Measurements from ENCODE around the gene MOK.
"Not testable (repeated sequence)": the region's sequence is repeated elsewhere in the genome, so short reads cannot be mapped to it uniquely, and the experiment has no call there.

MOK gene

DNA sequence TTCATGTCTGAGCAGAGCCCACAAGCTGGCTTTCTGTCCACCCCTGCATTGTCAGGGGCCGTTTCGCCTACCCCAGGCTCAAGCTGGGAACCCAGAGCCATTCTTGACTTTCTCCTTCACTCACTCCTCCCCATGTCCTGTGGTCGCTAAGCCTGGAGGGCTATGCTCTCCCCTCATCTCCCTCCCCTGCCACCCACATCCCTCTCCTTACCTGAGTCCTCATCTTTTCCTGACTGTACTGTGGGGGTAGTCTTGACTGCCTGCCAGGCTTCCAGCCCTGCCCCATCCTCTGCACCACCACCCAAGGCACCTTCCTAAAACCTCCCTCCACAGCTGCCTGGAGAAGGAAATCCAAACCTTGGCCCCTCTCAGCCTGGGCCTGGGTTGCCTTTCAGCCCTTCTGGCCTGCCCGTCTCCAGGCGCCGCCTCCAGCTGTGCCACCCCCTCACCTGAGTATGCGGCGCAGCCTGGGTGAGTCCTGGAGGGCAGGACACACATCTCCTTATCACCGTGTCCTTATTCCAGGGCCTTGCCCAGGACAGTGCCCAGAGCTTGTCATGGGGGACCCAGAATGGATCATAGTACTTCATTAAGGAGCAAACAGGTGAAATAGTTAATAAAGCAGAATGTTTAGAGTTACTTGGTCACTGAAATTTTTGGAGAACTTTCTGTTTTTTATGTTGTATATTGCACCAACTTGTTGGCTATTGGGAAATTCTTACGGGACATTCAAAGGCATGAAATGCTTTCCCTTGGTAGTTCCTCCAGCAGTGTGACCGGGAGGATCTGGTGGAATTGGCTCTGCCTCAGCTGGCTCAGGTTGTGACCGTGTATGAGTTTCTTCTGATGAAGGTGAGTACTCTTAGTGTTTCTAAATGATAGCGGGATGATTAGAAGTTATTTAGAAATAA, 29.1 kb upstream of the MOK start:
- H3K9me3 ChIP-seq (ENCODE audit: insufficient read depth, low read length): no peaks in the 10 kb centered on the region
- H3K36me3 ChIP-seq (ENCODE audit: insufficient read depth, insufficient read length, low read length): peaks cover 45% of the 10 kb centered on the region
- H3K9ac ChIP-seq (ENCODE audit: insufficient read length, low read depth): no peak overlapping the region
- DNase-seq (ENCODE audit: low read depth, low spot score): no peak
- TF ChIP-seq YY1 (IDR thresholded peaks at IDR 0.05; ENCODE audit: insufficient read depth, insufficient read length): no peak
- TF ChIP-seq SUZ12 (IDR thresholded peaks at IDR 0.05; ENCODE audit: extremely low read depth, insufficient read depth, insufficient read length): no peak
- TF ChIP-seq ZNF274 (IDR thresholded peaks at IDR 0.05; ENCODE audit: low read depth, low read length): no peak
- H3K4me1 ChIP-seq (ENCODE audit: insufficient read depth, insufficient read length): no peaks in the 10 kb centered on the region
- H3K27me3 ChIP-seq (ENCODE audit: insufficient read depth, insufficient read length): no peaks in the 10 kb centered on the region
- no peak overlapping the region for H3K4me3 ChIP-seq (ENCODE audit: insufficient read length, low read depth)

DNA sequence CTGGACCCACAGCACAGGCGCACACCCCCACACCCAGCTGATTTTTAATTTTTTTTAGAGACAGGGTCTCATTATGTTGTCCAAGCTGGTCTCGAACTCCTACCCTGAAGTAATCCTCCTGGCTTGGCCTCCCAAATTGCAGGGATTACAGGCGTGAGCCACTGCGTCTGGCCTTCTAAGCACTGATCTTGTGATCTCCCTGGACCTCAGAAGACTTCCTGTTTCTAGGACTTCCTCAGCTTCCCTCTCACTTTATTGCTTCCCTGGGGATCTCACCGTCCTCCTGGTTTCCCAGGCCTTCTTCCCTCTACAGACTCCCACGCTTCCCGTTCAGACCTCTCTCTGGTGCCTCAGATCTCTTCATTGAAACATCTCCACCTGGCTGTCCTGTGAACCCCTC, 28.4 kb upstream of the MOK start:
- Histone ChIP-seq H3K36me3 (ENCODE audit: insufficient read depth, insufficient read length, low read length) (peaks cover 44% of the 10 kb centered on the region), H3K4me1 (ENCODE audit: insufficient read depth, insufficient read length) (no peaks in the 10 kb centered on the region), H3K9ac (ENCODE audit: insufficient read length, low read depth) (no peak overlapping the region), H3K27me3 (ENCODE audit: insufficient read depth, insufficient read length) (no peaks in the 10 kb centered on the region), H3K4me3 (ENCODE audit: insufficient read length, low read depth) (no peak overlapping the region), H3K9me3 (ENCODE audit: insufficient read depth, low read length) (no peaks in the 10 kb centered on the region)
- DNase-seq (ENCODE audit: low read depth, low spot score): no peak
- TF ChIP-seq YY1 (IDR thresholded peaks at IDR 0.05; ENCODE audit: insufficient read depth, insufficient read length) (no peak), ZNF274 (IDR thresholded peaks at IDR 0.05; ENCODE audit: low read depth, low read length) (no peak), SUZ12 (IDR thresholded peaks at IDR 0.05; ENCODE audit: extremely low read depth, insufficient read depth, insufficient read length) (no peak)

DNA sequence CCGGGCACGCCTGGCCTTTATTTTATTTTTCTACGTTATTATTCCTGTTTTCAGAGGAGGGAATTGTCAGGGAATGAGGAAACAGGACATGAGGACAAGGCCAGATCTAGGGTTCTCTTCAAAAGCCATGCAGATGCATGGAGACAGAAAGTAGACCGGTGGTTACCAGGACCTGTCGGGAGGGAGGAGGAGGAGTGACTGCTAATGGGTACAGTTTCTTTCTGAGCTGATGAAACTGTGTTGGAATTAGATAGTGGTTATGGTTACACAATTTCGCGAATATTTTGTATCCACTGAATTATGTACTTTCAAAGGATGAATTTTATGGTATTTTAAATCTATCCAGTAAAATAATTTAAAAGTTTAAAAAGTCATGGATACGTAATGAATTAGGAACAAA, 25.8 kb upstream of the MOK start:
- Histone ChIP-seq H3K36me3 (ENCODE audit: insufficient read depth, insufficient read length, low read length) (peaks cover 33% of the 10 kb centered on the region), H3K4me3 (ENCODE audit: insufficient read length, low read depth) (no peak overlapping the region), H3K9me3 (ENCODE audit: insufficient read depth, low read length) (no peaks in the 10 kb centered on the region), H3K9ac (ENCODE audit: insufficient read length, low read depth) (no peak overlapping the region), H3K27me3 (ENCODE audit: insufficient read depth, insufficient read length) (no peaks in the 10 kb centered on the region), H3K4me1 (ENCODE audit: insufficient read depth, insufficient read length) (no peaks in the 10 kb centered on the region)
- TF ChIP-seq SUZ12 (IDR thresholded peaks at IDR 0.05; ENCODE audit: extremely low read depth, insufficient read depth, insufficient read length) (no peak), YY1 (IDR thresholded peaks at IDR 0.05; ENCODE audit: insufficient read depth, insufficient read length) (no peak), ZNF274 (IDR thresholded peaks at IDR 0.05; ENCODE audit: low read depth, low read length) (no peak)
- no peak for DNase-seq (ENCODE audit: low read depth, low spot score)

DNA sequence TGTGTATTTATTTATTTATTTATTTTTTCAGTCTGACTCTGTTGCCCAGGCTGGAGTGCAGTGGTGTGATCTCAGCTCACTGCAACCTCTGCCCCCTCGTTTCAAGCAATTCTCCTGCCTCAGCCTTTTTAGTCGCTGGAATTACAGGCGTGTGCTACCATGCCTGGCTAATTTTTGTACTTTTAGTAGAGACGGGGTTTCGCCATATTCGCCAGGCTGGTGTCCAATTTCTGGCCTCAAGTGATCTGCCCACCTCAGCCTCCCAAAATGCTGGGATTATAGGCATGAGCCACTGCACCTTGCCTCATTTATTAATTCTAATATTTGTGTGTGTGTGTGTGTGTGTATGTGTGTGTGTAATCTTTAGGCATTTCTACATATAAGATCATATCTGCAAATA, 24.4 kb upstream of the MOK start:
- not testable (repeated sequence) for DNase-seq (ENCODE audit: low read depth, low spot score); H3K9ac ChIP-seq (ENCODE audit: insufficient read length, low read depth); H3K27me3 ChIP-seq (ENCODE audit: insufficient read depth, insufficient read length); H3K4me1 ChIP-seq (ENCODE audit: insufficient read depth, insufficient read length); H3K4me3 ChIP-seq (ENCODE audit: insufficient read length, low read depth); H3K9me3 ChIP-seq (ENCODE audit: insufficient read depth, low read length)
- H3K36me3 ChIP-seq (ENCODE audit: insufficient read depth, insufficient read length, low read length): peaks cover 25% of the 10 kb centered on the region

DNA sequence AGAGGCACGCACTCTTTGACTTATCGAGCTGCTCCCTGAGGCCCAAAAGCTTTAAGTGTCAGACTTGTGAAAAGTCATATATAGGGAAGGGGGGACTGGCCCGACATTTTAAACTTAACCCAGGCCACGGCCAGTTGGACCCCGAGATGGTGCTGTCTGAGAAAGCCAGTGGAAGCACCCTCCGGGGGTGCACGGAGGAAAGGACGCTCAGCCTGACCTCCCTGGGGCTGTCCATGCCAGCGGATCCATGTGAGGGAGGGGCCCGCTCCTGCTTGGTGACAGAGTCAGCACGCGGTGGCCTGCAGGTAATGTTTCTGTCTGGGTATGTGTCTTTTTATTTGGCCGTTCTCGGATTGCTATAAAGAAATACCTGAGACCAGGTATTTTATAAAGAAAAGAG, 21.6 kb upstream of the MOK start:
- H3K4me3 ChIP-seq (ENCODE audit: insufficient read length, low read depth): no peak overlapping the region
- no peak for DNase-seq (ENCODE audit: low read depth, low spot score)
- TF ChIP-seq SUZ12 (IDR thresholded peaks at IDR 0.05; ENCODE audit: extremely low read depth, insufficient read depth, insufficient read length) (no peak), ZNF274 (IDR thresholded peaks at IDR 0.05; ENCODE audit: low read depth, low read length) (no peak), YY1 (IDR thresholded peaks at IDR 0.05; ENCODE audit: insufficient read depth, insufficient read length) (no peak)

DNA sequence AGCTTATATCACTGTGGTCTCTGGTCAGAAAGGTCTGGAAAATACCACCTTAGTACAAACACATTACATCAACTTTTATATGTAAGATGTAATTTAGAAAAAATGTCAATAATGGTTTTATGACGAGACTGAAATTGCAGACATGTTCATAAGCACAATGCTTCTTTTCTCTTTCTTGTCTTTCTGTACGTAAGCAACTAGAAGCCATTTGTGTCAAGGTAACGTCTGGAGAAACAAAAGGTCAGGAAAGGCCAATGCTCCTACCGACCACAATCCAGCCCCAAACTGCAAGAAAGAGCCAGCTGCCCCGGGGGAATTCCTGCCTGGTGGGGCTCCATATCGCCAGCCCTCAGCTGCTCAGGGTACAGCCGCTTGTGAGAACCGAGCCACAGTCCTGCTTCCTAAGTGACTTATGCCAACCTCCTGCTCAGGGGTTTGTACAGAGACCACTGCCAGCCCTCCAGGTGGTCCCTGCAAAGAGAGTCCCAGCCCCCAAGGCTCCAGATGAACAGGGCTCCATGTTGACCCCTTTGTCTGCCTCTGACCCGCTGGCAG, 20.9 kb upstream of the MOK start:
- Histone ChIP-seq H3K9ac (ENCODE audit: insufficient read length, low read depth) (no peak overlapping the region), H3K36me3 (ENCODE audit: insufficient read depth, insufficient read length, low read length) (peaks cover 15% of the 10 kb centered on the region)
- DNase-seq (ENCODE audit: low read depth, low spot score): no peak

More for the DNA sequence above, 21.6 kb upstream of the MOK start:
- H3K9ac ChIP-seq (ENCODE audit: insufficient read length, low read depth): no peak overlapping the region
- H3K36me3 ChIP-seq (ENCODE audit: insufficient read depth, insufficient read length, low read length): peaks cover 15% of the 10 kb centered on the region
- no peaks in the 10 kb centered on the region for H3K4me1 ChIP-seq (ENCODE audit: insufficient read depth, insufficient read length)
- H3K27me3 ChIP-seq (ENCODE audit: insufficient read depth, insufficient read length): no peaks in the 10 kb centered on the region
- H3K9me3 ChIP-seq (ENCODE audit: insufficient read depth, low read length): no peaks in the 10 kb centered on the region

DNA sequence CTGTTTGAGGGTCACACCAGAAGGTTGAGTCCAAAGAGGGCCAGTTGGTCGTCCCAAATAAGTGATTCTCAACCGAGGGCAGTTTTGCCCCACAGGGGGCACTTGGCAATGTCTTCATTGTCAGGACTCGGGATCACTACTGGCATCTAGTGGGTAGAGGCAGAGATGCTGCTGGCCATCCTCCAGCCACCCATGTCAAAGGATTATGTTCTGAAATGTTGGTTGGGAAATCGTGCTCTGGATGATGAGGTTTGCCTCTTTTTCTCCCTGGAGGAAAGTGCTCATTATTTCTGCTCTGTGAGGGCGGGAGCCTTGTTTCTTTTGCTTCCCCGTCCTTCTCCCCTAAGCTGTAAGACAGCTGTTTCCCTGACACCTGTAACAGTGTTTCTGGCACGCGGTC, 18.1 kb upstream of the MOK start:
- no peak for DNase-seq (ENCODE audit: low read depth, low spot score)
- Histone ChIP-seq H3K4me1 (ENCODE audit: insufficient read depth, insufficient read length) (no peaks in the 10 kb centered on the region), H3K27me3 (ENCODE audit: insufficient read depth, insufficient read length) (no peaks in the 10 kb centered on the region), H3K36me3 (ENCODE audit: insufficient read depth, insufficient read length, low read length) (peaks cover 11% of the 10 kb centered on the region), H3K9ac (ENCODE audit: insufficient read length, low read depth) (no peak overlapping the region), H3K9me3 (ENCODE audit: insufficient read depth, low read length) (no peaks in the 10 kb centered on the region), H3K4me3 (ENCODE audit: insufficient read length, low read depth) (no peak overlapping the region)
- TF ChIP-seq ZNF274 (IDR thresholded peaks at IDR 0.05; ENCODE audit: low read depth, low read length): no peak
- TF ChIP-seq YY1 (IDR thresholded peaks at IDR 0.05; ENCODE audit: insufficient read depth, insufficient read length): no peak
- no peak for TF ChIP-seq SUZ12 (IDR thresholded peaks at IDR 0.05; ENCODE audit: extremely low read depth, insufficient read depth, insufficient read length)

More for the DNA sequence above, 20.9 kb upstream of the MOK start:
- Histone ChIP-seq H3K4me3 (ENCODE audit: insufficient read length, low read depth) (no peak overlapping the region), H3K27me3 (ENCODE audit: insufficient read depth, insufficient read length) (no peaks in the 10 kb centered on the region), H3K9me3 (ENCODE audit: insufficient read depth, low read length) (no peaks in the 10 kb centered on the region), H3K4me1 (ENCODE audit: insufficient read depth, insufficient read length) (no peaks in the 10 kb centered on the region)
- TF ChIP-seq ZNF274 (IDR thresholded peaks at IDR 0.05; ENCODE audit: low read depth, low read length) (no peak), YY1 (IDR thresholded peaks at IDR 0.05; ENCODE audit: insufficient read depth, insufficient read length) (no peak), SUZ12 (IDR thresholded peaks at IDR 0.05; ENCODE audit: extremely low read depth, insufficient read depth, insufficient read length) (no peak)
